ENCODE measurements around the gene C9orf43.
A peak's percentile ranks its signal among the peaks of the same experiment; 100 is the strongest.
"Not testable (repeated sequence)": the region's sequence is repeated elsewhere in the genome, so short reads cannot be mapped to it uniquely, and the experiment has no call there.

C9orf43 gene

DNA sequence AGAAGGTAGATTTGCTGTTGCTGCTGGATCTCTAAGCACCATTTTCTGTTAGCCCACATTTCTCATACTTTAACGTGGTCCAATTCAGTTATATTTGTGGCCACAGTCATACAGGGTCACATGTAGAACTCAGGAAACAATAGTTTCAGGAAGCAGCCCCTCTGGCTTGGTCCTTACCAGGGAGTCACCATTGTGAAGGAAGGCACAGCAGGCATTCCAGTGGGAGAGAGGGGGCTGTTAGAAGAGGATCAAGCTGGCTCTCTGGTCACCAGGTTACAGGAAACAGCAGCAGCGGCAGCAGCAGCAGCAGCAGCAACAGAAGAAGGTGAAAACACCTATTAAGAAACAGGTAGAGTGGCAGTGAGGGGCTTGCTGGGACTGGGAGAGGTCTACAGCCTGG is 14.5 kb downstream of the C9orf43 start:
- DNase-seq, result no peak

DNA sequence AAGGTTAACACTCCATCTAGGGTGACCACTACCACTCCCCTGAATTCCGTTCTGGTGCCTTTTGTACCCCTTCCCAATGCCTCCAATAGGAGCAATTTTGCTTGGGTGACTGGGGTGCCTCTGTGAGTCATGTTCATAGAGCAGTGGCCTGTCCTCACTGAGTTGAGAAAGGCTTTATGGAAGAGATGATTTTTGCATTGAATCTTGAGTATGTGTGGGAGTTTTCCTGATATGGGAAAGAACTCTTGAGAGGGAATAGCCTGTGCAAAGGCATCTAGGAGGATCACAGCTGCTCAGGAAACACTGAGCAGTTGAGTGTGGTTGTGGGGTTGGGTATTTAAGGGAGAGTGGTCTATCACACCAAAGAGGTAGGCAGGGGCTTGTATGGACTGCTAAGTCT is 16.2 kb downstream of the C9orf43 start:
- DNase-seq, result no peak

GRCh38 chr9:113427629-113428028 is 17.1 kb downstream of the C9orf43 start:
- DNase-seq, result no peak

- DNase-seq, result no peak
Measured at GRCh38 chr9:113428062-113428615, 17.6 kb downstream of the C9orf43 start.

DNA sequence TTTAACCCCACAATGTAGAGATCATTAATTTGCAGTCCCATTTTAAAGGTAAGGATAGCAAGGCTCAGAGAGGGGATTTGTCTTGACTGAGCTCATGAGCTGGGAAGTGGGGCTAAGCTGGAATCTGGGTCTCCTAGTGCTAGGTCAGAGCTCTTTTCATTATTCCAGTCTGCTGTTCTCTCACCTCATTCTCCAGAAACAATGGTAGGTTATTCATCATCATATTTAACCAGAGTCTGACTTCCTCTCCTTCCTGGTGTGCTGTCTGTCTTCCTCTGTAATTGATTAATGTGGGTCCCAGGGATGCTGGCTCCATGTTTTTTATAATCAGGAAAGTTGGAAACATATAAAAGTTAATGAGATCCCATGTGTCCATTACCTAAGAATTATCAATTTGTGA is 20.6 kb downstream of the C9orf43 start:
- DNase-seq, result no peak

DNA sequence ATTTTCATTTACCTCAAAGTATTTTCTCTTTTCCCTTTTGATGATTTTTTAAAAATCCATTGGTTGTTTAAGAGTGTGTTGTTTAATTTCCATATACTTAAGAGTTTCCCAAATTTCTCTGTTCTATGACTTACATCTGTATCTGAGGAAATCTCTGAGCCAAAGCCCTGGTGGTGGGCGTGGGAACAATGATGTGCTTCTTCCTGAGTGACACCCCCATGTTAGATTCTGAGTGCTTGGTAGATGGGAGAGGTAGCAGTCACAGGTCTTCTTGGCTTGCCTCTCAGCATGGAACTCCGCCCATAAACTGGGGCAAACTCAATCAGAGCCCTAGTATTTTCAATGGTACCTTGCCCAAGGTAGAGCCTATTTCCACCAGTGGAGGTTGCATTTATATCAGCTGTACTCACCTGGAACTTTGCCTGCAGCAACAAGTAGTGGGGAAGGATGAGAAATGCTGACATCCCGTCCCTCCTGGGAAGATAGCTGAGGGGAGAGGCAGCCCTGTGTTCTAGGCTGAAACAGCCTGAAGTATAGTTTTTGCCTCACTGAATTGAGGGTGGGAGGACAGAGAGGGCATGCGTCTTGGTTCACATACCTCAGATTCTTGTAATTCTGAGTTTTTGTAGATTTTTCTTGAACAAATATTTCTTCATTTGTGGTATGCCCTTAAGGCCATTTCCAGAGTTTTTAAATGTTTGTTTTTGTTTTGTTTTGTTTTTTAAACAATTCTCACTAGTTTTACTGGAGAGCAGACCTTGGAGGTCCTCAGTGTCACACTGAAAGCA is 26.4 kb downstream of the C9orf43 start:
- no peak for DNase-seq

GRCh38 chr9:113437716-113438115 is 27.2 kb downstream of the C9orf43 start:
- not testable (repeated sequence) for DNase-seq

GRCh38 chr9:113444736-113445135 is 34.2 kb downstream of the C9orf43 start:
- DNase-seq, result no peak

DNA sequence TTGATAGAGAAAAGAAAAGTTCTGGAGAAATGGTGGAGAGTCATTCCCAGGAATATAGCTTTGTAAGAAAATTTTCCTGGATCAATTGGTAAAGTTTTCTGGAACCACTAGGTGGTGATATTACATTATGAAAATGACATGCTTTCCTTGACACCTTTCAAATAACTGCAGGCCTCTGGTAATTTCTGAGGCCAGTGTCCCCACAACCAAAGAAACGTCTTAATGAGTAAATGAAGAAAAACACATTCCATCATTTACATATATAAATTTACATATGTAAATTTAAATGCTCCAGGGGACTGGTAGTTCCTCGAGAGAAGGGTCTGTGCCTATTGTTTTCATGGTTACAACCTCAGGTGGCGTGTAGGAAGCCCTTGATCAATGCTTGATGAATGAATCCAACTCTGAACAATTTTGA is 35.8 kb downstream of the C9orf43 start:
- DNase-seq, result peak; percentile 41

- DNase-seq, result no peak
Measured at GRCh38 chr9:113449376-113449775, 38.8 kb downstream of the C9orf43 start.

GRCh38 chr9:113452113-113452605 is 41.6 kb downstream of the C9orf43 start:
- no peak for DNase-seq

- DNase-seq, result no peak
Measured at GRCh38 chr9:113454914-113455761, 44.6 kb downstream of the C9orf43 start.

- no peak for DNase-seq
Measured at GRCh38 chr9:113456235-113456634, 45.7 kb downstream of the C9orf43 start.

DNA sequence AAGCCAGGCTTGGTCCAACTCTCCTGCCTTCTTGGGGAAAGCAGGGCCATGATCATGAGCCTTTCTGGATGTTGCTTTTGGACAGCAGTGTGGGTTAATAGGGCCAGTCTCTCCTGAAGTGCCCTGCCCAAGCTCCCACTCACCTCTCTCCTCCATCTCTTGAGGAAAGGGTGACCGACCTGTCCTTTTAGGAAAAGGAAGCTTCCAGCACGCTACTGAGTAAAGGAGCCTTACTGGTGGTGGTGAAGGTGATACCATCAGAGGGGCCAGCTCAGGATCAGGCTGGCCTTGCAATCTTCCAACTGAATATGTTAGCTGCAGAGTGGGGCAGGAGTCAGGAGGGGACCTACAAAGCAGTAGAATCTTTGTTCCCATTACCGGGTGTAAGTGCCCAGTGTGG is 50.7 kb downstream of the C9orf43 start:
- no peak for DNase-seq

GRCh38 chr9:113461943-113462342 is 51.4 kb downstream of the C9orf43 start:
- DNase-seq, result no peak

DNA sequence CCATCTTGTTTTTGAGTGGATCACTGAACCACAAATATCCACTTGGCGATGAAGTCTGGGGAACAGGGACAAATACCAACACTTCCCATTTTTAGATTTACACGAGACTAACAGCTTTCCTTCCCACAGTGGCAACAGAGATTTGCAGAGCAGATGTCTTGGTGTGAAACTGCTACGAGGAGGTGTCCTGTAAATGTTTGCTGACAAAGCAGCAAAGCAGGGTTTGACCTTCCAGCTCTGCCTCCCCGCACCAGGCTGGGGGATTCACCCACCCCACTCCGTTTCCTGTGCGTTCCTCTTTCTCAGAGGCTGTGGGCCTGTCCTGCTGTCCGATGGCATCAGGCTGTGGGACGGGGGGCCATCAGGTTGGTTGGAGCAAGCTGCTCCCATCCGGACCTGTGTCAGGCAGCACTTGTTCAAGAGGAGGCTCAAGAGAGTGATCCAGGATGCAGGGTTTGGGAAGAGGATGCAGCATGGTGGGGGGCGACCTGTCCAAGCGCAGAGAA is 52.3 kb downstream of the C9orf43 start:
- no peak for DNase-seq

- peak; percentile 75 for DNase-seq
Measured at GRCh38 chr9:113463418-113464285, 53.1 kb downstream of the C9orf43 start, which contains the start of gene RGS3. Gene RGS3 (plus strand): TSS chr9:113463727. CDS start chr9:113463803, 76 bp downstream.

DNA sequence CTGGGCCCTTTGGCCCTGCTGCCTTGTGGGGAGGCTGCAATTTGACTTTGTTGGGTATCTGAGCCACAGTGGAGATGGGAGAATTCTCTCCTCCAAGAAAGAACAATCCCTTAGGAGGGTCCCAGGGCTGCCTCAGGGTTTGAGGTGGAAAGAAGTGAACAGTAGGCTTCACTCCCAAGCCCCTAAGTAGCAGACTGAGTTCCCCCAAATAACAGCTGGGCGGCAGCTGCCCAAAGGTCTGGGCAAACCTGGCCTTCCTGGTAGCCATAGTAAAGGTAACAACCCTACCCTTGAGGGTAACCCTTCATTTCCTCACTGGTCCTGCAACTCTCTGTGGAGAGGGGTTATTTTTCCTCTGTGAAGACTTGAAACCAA is 53.7 kb downstream of the C9orf43 start:
- DNase-seq, result no peak

GRCh38 chr9:113465599-113466140 is 55.1 kb downstream of the C9orf43 start:
- no peak for DNase-seq

- no peak for DNase-seq
Measured at GRCh38 chr9:113467183-113467582, 56.6 kb downstream of the C9orf43 start.

GRCh38 chr9:113468716-113469448 is 58.3 kb downstream of the C9orf43 start:
- DNase-seq, result no peak
